Panc1 (cell line): ENCODE data around the gene CWC22.

Experiments used
- CTCF ChIP-seq: fragments of 450-650 bp; IDR thresholded peaks from 2 replicates; pipeline ENCODE4 v1.5.1; 2017; ENCODE audit warnings: mild to moderate bottlenecking
- POLR2AphosphoS5 ChIP-seq: IDR thresholded peaks from 2 replicates; pipeline ENCODE4 v1.6.1; 2012; ENCODE audit warnings: mild to moderate bottlenecking, low read depth, low read length, moderate library complexity
- REST ChIP-seq, 2 experiments: IDR thresholded peaks; 2 replicates each; pipeline ENCODE4 v1.6.1; 2011 to 2012; ENCODE audit warnings: low read depth in 2 of 2, control low read depth in 1 of 2, low read length in 1 of 2, mild to moderate bottlenecking in 1 of 2, moderate library complexity in 1 of 2; ENCODE audit not compliant: insufficient read depth in 1 of 2

- TF ChIP-seq CTCF (no peak), POLR2AphosphoS5 (no peak), REST (IDR thresholded peaks at IDR 0.05; ENCODE audit: insufficient read depth in 1 of 2, low read depth in 2 of 2, low read length in 1 of 2) (no peak)
Measured at GRCh38 chr2:180012523-180012922, 5.4 kb upstream of the CWC22 start.
